HL-60 (cell line): ENCODE measurements around the gene ANGPT4.
A peak's percentile ranks its signal among the peaks of the same experiment; 100 is the strongest.

Experiments
- DNase-seq, 2 experiments: peaks; one replicate each; pipeline ENCODE4 v3.0.0-alpha.2; 2010 to 2020; ENCODE audit warnings: low read depth in 1 of 2, low spot score in 1 of 2
- H3K27ac ChIP-seq: fragments of 250-450 bp; sonication (Bioruptor Pico); replicated peaks from 2 replicates; pipeline ENCODE4 v1.5.1; 2020; ENCODE audit warnings: mild to moderate bottlenecking, moderate library complexity
- H3K27me3 ChIP-seq: fragments of 250-450 bp; sonication (Bioruptor Pico); 2 replicates; pipeline ENCODE4 v1.5.1; 2021; ENCODE audit warnings: mild to moderate bottlenecking, moderate library complexity; ENCODE audit not compliant: insufficient read depth, poor library complexity, severe bottlenecking
- H3K4me3 ChIP-seq: replicated peaks from 2 replicates; pipeline ENCODE4 v1.5.1; 2011; ENCODE audit warnings: mild to moderate bottlenecking, control low read depth, low read length; ENCODE audit not compliant: insufficient read depth
- CTCF ChIP-seq: IDR thresholded peaks from one replicate; pipeline ENCODE4 v1.5.1; 2011; ENCODE audit warnings: low read length, control low read depth, inconsistent platforms; ENCODE audit not compliant: insufficient read depth
- GABPA ChIP-seq: IDR thresholded peaks from 2 replicates; pipeline ENCODE4 v1.6.1; 2012; ENCODE audit warnings: low read depth
- POLR2AphosphoS5 ChIP-seq: IDR thresholded peaks from 2 replicates; pipeline ENCODE4 v1.6.1; 2012; ENCODE audit warnings: low read depth
- REST ChIP-seq: IDR thresholded peaks from 2 replicates; pipeline ENCODE4 v1.6.1; 2012; ENCODE audit warnings: low read depth; ENCODE audit not compliant: insufficient replicate concordance
- SPI1 ChIP-seq: IDR thresholded peaks from 2 replicates; pipeline ENCODE4 v1.6.1; 2012; ENCODE audit warnings: low read depth, mild to moderate bottlenecking, borderline replicate concordance

Gene ANGPT4

GRCh38 chr20:845226-845868 lies 70.8 kb downstream of the ANGPT4 start:
- TF ChIP-seq POLR2AphosphoS5 = no peak
- TF ChIP-seq CTCF = no peak
- TF ChIP-seq GABPA = no peak
- TF ChIP-seq REST = no peak
- no peak for TF ChIP-seq SPI1
- no peaks in the 10 kb centered on the region for H3K27me3 ChIP-seq
- H3K4me3 ChIP-seq = no peak overlapping the region
- DNase-seq = no peak
- peak overlapping the region; percentile 64 for H3K27ac ChIP-seq

GRCh38 chr20:844473-845225 lies 71.5 kb downstream of the ANGPT4 start:
- TF ChIP-seq GABPA (no peak), CTCF (no peak), SPI1 (no peak)
- no peaks in the 10 kb centered on the region for H3K27me3 ChIP-seq
- H3K27ac ChIP-seq = no peak overlapping the region
- DNase-seq = peak in 1 of 2 experiments; percentile 7
- no peak overlapping the region for H3K4me3 ChIP-seq

- Histone ChIP-seq H3K4me3 (no peak overlapping the region), H3K27ac (no peak overlapping the region), H3K27me3 (no peaks in the 10 kb centered on the region)
- TF ChIP-seq REST = no peak
- TF ChIP-seq CTCF = no peak
- TF ChIP-seq GABPA = no peak
- no peak for TF ChIP-seq POLR2AphosphoS5
- no peak for TF ChIP-seq SPI1
- DNase-seq = no peak
Observed at GRCh38 chr20:843912-844311, 72.2 kb downstream of the ANGPT4 start.

- Histone ChIP-seq H3K27ac (no peak overlapping the region), H3K4me3 (no peak overlapping the region), H3K27me3 (no peaks in the 10 kb centered on the region)
- TF ChIP-seq SPI1 = no peak
- no peak for TF ChIP-seq CTCF
- no peak for TF ChIP-seq POLR2AphosphoS5
- TF ChIP-seq REST = no peak
- no peak for TF ChIP-seq GABPA
- DNase-seq = no peak
Observed at GRCh38 chr20:842547-842940, 73.6 kb downstream of the ANGPT4 start.
